Thymus (tissue), 11 donors: Measurements from ENCODE around the gene CERS4. TPM values are rescaled to one million over a fixed set of nuclear protein-coding genes. Genes with fewer than 3 reads are reported as not detected.

Source experiments
- DNase-seq, 9 donors: peaks; one replicate each; pipeline ENCODE4 v3.0.0-alpha.2; 2013; ENCODE audit warnings: low spot score in 9 of 9, low read depth in 6 of 9, missing footprints in 1 of 9
- H3K27ac ChIP-seq, 2 donors: one replicate each; pipeline ENCODE4 v1.5.1; 2013; ENCODE audit warnings: control low read depth in 1 of 2, low read depth in 1 of 2, low read length in 1 of 2, mild to moderate bottlenecking in 1 of 2, moderate library complexity in 1 of 2
- H3K27me3 ChIP-seq, 2 donors: one replicate each; pipeline ENCODE4 v1.5.1; 2013; ENCODE audit warnings: low read length in 1 of 2; ENCODE audit not compliant: control insufficient read depth in 2 of 2, insufficient read depth in 1 of 2
- H3K36me3 ChIP-seq, 2 donors: one replicate each; pipeline ENCODE4 v1.5.1; 2013; ENCODE audit warnings: low read length in 1 of 2, mild to moderate bottlenecking in 1 of 2, moderate library complexity in 1 of 2; ENCODE audit not compliant: control insufficient read depth in 2 of 2, insufficient read depth in 2 of 2
- H3K4me1 ChIP-seq, 2 donors: one replicate each; pipeline ENCODE4 v1.5.1; 2013; ENCODE audit warnings: low read length in 2 of 2; ENCODE audit not compliant: control insufficient read depth in 2 of 2, insufficient read depth in 2 of 2
- H3K4me3 ChIP-seq, 2 donors: one replicate each; pipeline ENCODE4 v1.5.1; 2013; ENCODE audit warnings: low read length in 2 of 2, control low read depth in 1 of 2, mild to moderate bottlenecking in 1 of 2
- H3K9me3 ChIP-seq, 2 donors: one replicate each; pipeline ENCODE4 v1.5.1; 2013; ENCODE audit warnings: low read length in 1 of 2, mild to moderate bottlenecking in 1 of 2; ENCODE audit not compliant: control insufficient read depth in 2 of 2, insufficient read depth in 1 of 2
- WGBS: extraction: QIAGEN DNeasy Blood & Tissue Kit; methylation state at CpG from one replicate; pipeline ENCODE4 v1.1.7; 2013; 5-methylcytosine and 5-hydroxymethylcytosine counted together
- polyA plus RNA-seq: library from polyadenylated mRNA; stranded (reverse); fragments of 200-250 nt; gene quantifications from one replicate; pipeline ENCODE4 v1.2.3, GENCODE V29; 2013
- total RNA-seq: library from RNA; stranded (reverse); fragments of 120-200 nt; gene quantifications from one replicate; pipeline ENCODE4 v1.2.4, GENCODE V29; 2013
- donor health status: healthy.

CERS4 gene
- total and polyA plus RNA-seq, 2 donors, result 21.7 to 28.5 TPM

DNA sequence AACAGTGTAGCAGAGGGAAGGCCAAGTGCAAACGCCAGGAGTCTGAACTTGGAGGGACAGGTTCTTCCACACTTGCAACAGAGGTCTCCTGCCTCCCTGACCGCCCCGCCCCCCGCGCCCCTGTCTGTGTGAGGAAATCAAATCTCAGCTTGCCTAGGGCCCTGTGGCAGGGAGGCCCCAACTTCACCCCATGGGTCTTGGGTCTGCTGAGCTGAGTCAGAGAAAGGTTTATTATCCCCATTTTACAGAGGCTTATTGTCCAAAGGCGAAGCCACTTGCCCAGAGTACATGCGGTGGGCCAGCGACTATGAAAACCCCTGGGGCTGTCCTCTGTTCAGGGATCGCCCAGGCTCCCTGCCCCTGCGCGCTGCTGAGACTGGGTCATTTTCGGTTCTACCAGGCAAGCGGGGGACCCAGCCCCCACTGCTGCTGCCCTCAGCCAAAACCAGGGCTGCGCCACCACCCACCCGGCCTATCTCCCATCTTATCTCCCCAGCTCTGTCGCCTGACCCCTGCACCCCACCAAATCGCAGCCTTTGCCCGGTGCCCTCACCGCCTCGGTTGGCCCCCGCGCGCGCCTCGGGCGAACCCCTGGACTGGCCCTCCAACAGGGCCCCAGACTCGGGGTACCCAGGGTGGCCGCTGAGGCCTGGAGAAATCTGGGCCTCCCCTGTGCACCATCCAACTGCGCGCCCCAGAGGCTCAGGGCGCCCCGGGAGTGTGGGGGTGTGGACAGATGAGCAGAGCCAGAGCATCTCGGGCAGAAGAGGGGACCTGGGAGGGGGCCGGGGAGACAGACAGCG lies 850 bp upstream of the CERS4 start:
- peaks cover 0 to 17% of the 10 kb centered on the region in 2 donors for H3K27me3 ChIP-seq
- H3K4me1 ChIP-seq, result peaks cover 12 to 27% of the 10 kb centered on the region in 2 donors
- peak in 3 of 9 donors; percentile 16 to 42 (median 19) for DNase-seq
- H3K36me3 ChIP-seq, result peaks cover 0 to 2% of the 10 kb centered on the region in 2 donors
- peak overlapping the region; percentile 45 to 97 for H3K4me3 ChIP-seq
- H3K27ac ChIP-seq, result peak overlapping the region in 1 of 2 donors; percentile 83
- 58% methylated on average over 35 of the region's 35 CpGs for WGBS
- H3K9me3 ChIP-seq, result no peaks in the 10 kb centered on the region

DNA sequence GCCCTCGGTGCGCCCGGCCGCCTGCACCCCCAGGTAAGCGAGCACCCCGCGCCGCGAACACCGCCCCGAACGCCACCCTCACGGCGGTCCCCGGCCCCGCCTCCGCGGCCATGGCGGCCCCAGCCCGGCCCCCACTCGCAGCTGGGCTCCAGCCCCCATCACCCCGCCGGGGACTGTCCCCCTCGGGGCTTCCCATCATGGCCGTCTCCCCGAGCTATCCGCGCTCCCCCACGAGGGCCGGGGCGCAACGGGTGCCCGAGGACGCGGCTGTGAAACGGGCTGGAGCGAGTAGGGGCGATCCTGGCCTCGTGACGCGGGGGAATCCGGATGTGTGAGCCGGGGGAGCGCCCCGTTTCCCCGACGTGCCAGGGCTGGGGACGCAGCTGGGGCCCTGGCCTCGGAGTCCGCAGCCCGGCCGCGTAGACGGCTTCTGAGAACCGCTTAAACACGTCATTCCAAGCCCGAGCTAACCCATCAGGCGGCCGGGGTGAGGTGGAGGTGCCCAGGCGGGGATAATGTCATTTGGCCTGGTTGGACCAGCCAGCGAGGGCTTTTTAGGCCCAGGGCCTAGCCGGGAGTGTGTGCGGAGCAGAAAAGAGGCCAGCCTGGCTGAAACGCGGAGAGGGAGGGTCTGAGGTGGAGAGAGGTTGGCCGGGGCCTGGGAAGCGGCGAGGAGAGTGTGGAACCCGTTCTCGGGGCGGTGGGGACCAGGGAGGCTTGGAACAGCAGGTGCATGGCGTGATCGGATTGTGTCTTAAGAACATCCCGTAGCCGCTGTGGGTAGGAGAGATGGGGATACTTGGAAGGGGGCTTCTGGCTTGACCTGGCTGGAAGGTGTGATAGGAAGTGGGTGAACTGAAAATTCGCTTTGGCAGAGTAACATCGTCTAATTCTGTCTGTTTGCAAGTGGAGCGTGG lies 550 bp downstream of the CERS4 start:
- Histone ChIP-seq H3K9me3 (no peaks in the 10 kb centered on the region), H3K36me3 (peaks cover 5 to 10% of the 10 kb centered on the region in 2 donors), H3K4me1 (peaks cover 12 to 25% of the 10 kb centered on the region in 2 donors), H3K27ac (peak overlapping the region; percentile 28 to 74), H3K4me3 (peak overlapping the region; percentile 76 to 97), H3K27me3 (peaks cover 0 to 17% of the 10 kb centered on the region in 2 donors)
- DNase-seq, result peak in 7 of 9 donors; percentile 37 to 82 (median 54)
- 4% methylated on average over 78 of the region's 78 CpGs for WGBS

DNA sequence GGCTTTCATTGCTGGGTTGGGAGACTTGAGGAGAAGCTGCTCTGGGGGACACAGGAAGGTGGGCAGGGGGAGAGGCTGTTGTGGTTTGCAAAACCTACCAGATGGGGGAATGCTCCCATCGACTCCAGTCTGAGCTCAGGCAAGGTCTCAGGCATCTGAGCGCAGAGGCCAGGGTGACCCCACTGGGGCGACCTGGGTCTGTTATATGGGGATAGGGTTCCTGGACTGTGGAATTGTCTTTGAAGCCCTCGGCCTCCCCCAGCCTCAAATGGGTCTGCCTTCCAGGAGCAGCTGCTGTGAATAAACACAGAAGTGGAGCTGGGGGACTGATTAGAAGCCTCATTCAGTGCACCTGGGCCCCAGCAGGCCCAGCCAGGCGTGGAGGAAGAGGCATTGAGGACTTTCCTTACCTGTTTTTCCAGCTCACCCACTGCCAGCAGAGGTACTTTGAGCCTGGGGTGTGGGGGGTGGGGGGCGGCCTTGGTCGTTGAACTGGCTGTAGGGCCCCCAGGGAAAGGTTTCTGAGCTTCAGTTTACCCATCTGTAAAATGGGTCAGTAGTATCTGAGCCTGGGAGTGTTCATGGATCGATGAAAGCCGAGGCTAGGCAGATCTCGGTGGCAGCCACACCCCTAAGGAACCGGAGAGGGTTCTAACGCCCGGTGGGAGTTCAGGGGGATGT lies 1.4 kb downstream of the CERS4 start:
- Histone ChIP-seq H3K27me3 (peaks cover 0 to 17% of the 10 kb centered on the region in 2 donors), H3K36me3 (peaks cover 5 to 10% of the 10 kb centered on the region in 2 donors), H3K4me3 (peak overlapping the region; percentile 76 to 97), H3K9me3 (no peaks in the 10 kb centered on the region), H3K4me1 (peaks cover 12 to 28% of the 10 kb centered on the region in 2 donors), H3K27ac (no peak overlapping the region)
- peak in 1 of 9 donors; percentile 24 for DNase-seq
- WGBS, result 79% methylated on average over 13 of the region's 13 CpGs

DNA sequence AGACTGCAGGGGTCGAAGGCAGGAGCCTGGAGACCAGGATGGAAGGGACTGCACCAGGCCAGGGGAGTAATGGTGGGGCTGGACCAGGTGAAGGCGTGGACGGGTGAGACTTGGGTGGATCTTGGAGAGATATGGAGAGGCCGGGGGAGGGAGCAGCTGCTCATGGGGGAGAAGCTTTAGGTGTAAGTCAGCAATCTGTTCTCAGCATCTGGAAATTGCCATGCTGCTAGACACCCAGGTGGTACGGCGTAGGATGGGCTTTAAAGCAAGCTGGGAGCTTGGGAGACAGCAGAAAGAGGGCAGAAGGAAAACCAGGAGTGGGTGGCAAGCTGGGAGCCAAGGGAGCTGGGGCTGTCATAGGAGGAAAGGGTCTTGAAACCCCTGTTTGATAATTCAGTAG lies 3.0 kb downstream of the CERS4 start:
- 98% methylated on average over 6 of the region's 6 CpGs for WGBS
- H3K4me3 ChIP-seq, result no peak overlapping the region
- H3K36me3 ChIP-seq, result peaks cover 9 to 15% of the 10 kb centered on the region in 2 donors
- peaks cover 12 to 28% of the 10 kb centered on the region in 2 donors for H3K4me1 ChIP-seq
- no peak for DNase-seq
- H3K27me3 ChIP-seq, result peaks cover 0 to 14% of the 10 kb centered on the region in 2 donors
- no peaks in the 10 kb centered on the region for H3K9me3 ChIP-seq
- H3K27ac ChIP-seq, result no peak overlapping the region

DNA sequence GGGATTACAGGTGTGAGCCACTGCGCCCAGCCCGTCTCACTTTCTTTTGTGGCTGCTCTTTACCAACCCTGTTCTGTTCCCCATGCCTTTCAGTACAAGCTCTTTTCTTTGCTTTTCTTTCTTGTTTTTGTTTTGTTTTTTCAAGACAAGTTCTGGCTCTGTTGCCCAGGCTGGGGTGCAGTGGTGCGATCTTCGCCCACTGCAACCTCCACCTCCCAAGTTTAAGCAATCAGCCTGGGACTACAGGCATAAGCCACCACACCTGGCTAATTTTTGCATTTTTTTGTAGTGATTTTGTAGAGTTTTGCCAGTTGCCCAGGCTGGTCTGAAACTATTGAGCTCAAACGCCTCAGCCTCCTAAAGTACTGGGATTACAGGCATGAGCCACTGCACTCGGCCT lies 3.7 kb downstream of the CERS4 start:
- Histone ChIP-seq H3K4me3 (no peak overlapping the region), H3K27ac (no peak overlapping the region), H3K36me3 (peaks cover 9 to 15% of the 10 kb centered on the region in 2 donors), H3K4me1 (peaks cover 12 to 28% of the 10 kb centered on the region in 2 donors), H3K27me3 (peaks cover 0 to 14% of the 10 kb centered on the region in 2 donors), H3K9me3 (no peaks in the 10 kb centered on the region)
- WGBS, result 96% methylated on average over 6 of the region's 6 CpGs
- no peak for DNase-seq

DNA sequence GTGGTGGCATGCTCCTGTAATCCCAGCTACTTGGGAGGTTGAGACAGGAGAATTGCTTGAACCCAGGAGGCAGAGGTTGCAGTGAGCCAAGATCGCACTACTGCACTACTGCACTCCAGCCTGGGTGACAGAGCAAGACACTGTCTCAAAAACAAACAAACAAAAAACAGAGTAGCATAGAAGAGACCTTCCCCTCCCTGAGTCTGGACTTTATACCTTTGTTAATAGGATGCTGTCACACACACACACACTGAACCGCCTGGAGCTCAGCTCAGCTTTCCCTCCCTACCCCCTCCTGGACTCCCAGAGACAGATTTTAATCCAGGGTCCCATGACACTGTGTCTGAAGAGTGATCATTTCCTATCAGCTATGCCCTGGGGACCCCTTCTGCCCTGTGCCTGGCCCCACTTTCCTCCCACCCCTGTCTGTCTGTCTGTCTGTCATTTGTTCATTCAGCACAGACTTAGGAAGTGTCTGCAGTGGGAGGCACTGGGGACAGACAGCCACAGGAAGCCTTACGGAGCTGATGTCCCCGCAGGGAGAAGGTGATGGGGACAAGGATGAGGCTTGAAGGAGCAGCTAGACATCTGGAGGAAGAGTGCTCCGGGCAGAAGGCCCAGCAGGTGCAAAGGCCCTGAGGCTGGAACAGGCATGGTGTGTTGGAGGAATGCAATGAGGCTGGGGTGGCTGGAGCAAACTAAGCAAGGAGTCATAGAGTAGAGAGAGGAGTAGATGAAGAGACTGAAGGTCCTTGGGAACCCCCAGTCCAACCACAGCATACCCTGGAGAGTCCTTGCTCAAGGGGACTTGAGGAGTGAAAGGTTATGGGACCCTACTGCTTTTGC lies 4.9 kb downstream of the CERS4 start:
- Histone ChIP-seq H3K9me3 (no peaks in the 10 kb centered on the region), H3K36me3 (peaks cover 9 to 15% of the 10 kb centered on the region in 2 donors), H3K27me3 (peaks cover 0 to 4% of the 10 kb centered on the region in 2 donors), H3K4me1 (peaks cover 7 to 20% of the 10 kb centered on the region in 2 donors), H3K27ac (no peak overlapping the region), H3K4me3 (no peak overlapping the region)
- no peak for DNase-seq
- 97% methylated on average over 5 of the region's 5 CpGs for WGBS

DNA sequence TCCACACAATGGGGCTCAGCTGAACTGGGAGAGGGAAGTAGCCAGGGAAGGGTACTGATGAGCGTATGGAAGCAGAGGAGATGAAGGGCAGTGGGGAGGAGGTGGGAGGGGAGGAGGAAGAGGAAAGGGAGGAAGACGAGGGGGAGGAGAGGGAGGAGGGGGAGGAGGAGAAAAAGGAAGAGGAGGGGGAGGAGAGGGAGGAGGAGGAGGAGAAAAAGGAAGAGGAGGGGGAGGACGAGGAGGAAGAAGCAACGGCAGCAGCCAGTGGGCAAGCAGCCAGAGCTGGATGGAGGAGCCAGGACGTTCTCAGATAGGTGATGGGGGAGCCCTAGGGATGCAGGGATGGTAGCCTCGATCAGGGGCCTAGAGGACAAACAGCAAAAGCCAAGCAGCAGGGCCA lies 5.6 kb downstream of the CERS4 start:
- Histone ChIP-seq H3K4me3 (no peak overlapping the region), H3K27me3 (peaks cover 0 to under 1% of the 10 kb centered on the region in 2 donors), H3K4me1 (peaks cover 7 to 17% of the 10 kb centered on the region in 2 donors), H3K36me3 (peaks cover 9 to 15% of the 10 kb centered on the region in 2 donors), H3K27ac (no peak overlapping the region), H3K9me3 (no peaks in the 10 kb centered on the region)
- DNase-seq, result no peak
- 62% methylated on average over 6 of the region's 6 CpGs for whole genome bisulfite sequencing

DNA sequence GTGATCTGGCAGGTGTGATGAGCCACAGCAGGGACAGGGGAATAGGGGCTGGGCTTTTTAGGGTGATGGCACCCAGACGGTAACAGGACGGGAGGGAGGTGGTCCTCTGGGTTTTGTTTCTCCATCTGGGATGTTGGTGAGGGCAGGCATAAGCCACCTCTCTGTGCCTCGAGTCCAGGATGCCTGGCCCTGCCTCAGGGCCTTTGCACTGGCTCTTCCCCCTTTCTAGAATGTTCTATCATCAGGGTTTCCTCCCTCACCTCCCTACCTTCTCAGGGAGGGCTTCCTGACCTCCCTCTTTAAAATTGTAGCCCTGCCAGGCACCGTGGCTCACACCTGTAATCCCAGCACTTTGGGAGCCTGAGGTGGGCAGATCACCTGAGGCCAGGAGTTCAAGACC lies 6.6 kb downstream of the CERS4 start:
- no peaks in the 10 kb centered on the region for H3K27me3 ChIP-seq
- no peak overlapping the region for H3K27ac ChIP-seq
- H3K4me1 ChIP-seq, result peaks cover 0 to 7% of the 10 kb centered on the region in 2 donors
- no peak for DNase-seq
- H3K9me3 ChIP-seq, result no peaks in the 10 kb centered on the region
- peaks cover 9 to 15% of the 10 kb centered on the region in 2 donors for H3K36me3 ChIP-seq
- no peak overlapping the region for H3K4me3 ChIP-seq
- WGBS, result 98% methylated on average over 4 of the region's 4 CpGs
